ENCODE data around the gene KIAA1549. TPM values are rescaled to one million over a fixed set of nuclear protein-coding genes. Genes with fewer than 3 reads are reported as not detected.
A peak's percentile ranks its signal among the peaks of the same experiment; 100 is the strongest.

Gene KIAA1549
- total and polyA plus RNA-seq, 8 donors, result 0.15 to 7.8 (median 1.4) TPM

DNA sequence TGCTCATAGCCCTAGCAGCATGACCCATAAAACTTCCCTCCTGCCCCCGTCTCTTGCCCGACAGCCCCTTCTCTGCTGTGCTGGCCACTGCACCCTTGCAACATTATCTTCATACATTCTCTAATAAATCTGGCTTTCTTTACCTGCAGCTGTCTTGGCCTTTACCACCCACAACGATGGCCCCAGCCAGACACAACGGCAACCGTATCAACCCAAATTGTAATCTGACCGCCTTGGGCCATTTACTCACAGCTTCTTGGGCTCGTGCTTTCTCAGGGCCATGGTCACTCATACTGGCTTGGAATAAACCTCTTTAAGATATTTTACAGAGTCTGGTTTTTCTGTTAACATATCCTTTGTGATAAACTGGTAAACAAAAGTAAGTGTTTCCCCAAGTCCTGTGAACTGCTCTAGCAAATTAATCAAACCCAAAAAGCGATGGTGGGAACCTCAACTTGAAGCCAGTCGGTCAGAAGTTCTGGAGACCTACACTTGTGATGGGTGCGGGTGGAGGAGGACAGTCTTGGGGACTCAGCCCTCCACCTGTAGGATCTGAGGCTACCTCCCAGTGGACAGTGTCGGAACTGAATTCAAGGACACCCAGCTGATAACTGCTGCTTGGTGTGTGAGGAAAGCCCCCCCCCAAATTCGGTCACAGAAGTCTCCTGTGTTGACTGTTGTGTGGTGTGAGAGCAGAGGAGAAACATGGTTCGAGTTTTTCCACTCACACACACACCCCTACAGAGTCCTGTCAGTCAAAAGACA, 95.6 kb downstream of the KIAA1549 start:
- no peak overlapping the region for H3K4me3 ChIP-seq
- WGBS, 5 donors, result 88 to 91% (median 90%) methylated on average over 13 of the region's 13 CpGs
- intact Hi-C loops (cut with DNase I; ENCODE audit: low total_unique reads), result loop anchor here (10.0 kb wide), 1 partner anchor 99 kb away; the partner anchor contains the start of gene KIAA1549
- H3K27ac ChIP-seq, result no peak overlapping the region
- peaks cover 0 to 4% (median 0%) of the 10 kb centered on the region in 4 donors for H3K4me1 ChIP-seq
- peaks cover 0 to 8% (median 0%) of the 10 kb centered on the region in 4 donors for H3K36me3 ChIP-seq
- H3K9me3 ChIP-seq, result no peaks in the 10 kb centered on the region
- no peak for TF ChIP-seq EP300 (IDR thresholded peaks at IDR 0.05)
- TF ChIP-seq, protein P1, sequence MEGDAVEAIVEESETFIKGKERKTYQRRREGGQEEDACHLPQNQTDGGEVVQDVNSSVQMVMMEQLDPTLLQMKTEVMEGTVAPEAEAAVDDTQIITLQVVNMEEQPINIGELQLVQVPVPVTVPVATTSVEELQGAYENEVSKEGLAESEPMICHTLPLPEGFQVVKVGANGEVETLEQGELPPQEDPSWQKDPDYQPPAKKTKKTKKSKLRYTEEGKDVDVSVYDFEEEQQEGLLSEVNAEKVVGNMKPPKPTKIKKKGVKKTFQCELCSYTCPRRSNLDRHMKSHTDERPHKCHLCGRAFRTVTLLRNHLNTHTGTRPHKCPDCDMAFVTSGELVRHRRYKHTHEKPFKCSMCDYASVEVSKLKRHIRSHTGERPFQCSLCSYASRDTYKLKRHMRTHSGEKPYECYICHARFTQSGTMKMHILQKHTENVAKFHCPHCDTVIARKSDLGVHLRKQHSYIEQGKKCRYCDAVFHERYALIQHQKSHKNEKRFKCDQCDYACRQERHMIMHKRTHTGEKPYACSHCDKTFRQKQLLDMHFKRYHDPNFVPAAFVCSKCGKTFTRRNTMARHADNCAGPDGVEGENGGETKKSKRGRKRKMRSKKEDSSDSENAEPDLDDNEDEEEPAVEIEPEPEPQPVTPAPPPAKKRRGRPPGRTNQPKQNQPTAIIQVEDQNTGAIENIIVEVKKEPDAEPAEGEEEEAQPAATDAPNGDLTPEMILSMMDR (IDR thresholded peaks at IDR 0.05), result no peak
- TF ChIP-seq POLR2A (IDR thresholded peaks at IDR 0.05), result no peak
- no peak for TF ChIP-seq POLR2AphosphoS5 (IDR thresholded peaks at IDR 0.05)
- H3K27me3 ChIP-seq, result no peaks in the 10 kb centered on the region
- no peak for DNase-seq

DNA sequence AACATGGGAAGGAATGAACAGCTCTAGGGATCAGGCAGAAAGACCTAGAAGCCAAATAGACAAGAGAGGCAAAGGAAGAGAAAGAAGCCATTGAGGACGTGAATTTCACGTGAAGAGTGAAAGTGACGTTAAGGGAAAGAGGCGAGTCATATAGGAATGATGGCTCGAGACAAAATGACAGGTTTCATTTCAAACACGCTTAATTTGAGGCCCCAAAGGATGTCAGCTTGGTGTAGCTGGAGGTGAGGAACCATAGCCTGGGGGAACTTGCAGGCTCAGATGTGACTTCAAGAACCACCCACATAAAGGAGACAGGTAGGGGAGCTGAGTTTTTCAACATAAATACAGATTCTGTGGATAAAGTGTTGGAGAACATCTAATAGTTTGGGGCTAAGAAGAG, 98.9 kb downstream of the KIAA1549 start:
- H3K27me3 ChIP-seq, result no peaks in the 10 kb centered on the region
- H3K4me3 ChIP-seq, result no peak overlapping the region
- no peak for TF ChIP-seq EP300 (IDR thresholded peaks at IDR 0.05)
- TF ChIP-seq POLR2AphosphoS5 (IDR thresholded peaks at IDR 0.05), result no peak
- TF ChIP-seq, protein P1 (IDR thresholded peaks at IDR 0.05), result no peak
- no peak for TF ChIP-seq POLR2A (IDR thresholded peaks at IDR 0.05)
- intact Hi-C loops (cut with DNase I; ENCODE audit: low total_unique reads), result loop anchor here (10.0 kb wide), 1 partner anchor 103 kb away; the partner anchor contains the start of gene KIAA1549
- 70 to 92% (median 90%) methylated on average over 6 of the region's 6 CpGs for WGBS, 5 donors
- no peak for DNase-seq
- H3K4me1 ChIP-seq, result peaks cover 0 to 4% (median 0%) of the 10 kb centered on the region in 4 donors
- H3K27ac ChIP-seq, result no peak overlapping the region
- no peaks in the 10 kb centered on the region for H3K9me3 ChIP-seq
- peaks cover 0 to 26% (median 12%) of the 10 kb centered on the region in 4 donors for H3K36me3 ChIP-seq

DNA sequence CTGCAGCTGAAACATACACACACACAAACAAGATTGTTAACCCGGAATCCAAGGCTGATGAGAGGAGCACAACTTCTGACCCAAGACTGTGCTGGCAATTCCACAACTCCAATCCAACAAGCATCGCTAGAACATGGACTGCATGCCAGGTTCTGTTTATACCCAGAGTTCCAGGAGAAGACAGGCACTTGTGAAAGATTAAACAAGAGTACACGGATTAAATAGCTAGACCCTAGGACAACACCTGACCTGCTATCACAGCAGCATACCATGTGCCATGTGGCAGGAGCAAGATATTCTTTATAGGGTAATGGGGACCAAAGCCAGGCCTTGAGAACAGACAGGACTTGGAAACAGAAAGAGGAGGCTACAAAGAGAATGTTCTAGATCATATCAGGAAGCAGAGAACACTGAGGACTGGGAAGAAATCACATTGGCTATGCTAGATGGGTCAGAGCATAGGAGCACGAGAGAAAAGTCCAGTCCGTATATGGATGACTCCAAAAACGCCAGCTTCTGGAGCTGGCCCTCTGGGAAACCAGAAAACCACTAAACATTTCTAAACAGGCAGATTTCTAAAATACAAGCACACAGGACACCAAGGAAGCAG, 99.5 kb downstream of the KIAA1549 start:
- no peak overlapping the region for H3K27ac ChIP-seq
- DNase-seq, result no peak
- H3K36me3 ChIP-seq, result peaks cover 0 to 26% (median 12%) of the 10 kb centered on the region in 4 donors
- no peaks in the 10 kb centered on the region for H3K27me3 ChIP-seq
- H3K9me3 ChIP-seq, result no peaks in the 10 kb centered on the region
- TF ChIP-seq POLR2AphosphoS5 (IDR thresholded peaks at IDR 0.05) (no peak), POLR2A (IDR thresholded peaks at IDR 0.05) (no peak), EP300 (IDR thresholded peaks at IDR 0.05) (no peak)
- TF ChIP-seq, protein P1 (IDR thresholded peaks at IDR 0.05), result no peak
- H3K4me1 ChIP-seq, result peaks cover 0 to under 1% (median 0%) of the 10 kb centered on the region in 4 donors
- H3K4me3 ChIP-seq, result no peak overlapping the region
- intact Hi-C loops (cut with DNase I; ENCODE audit: low total_unique reads), result loop anchor here (10.0 kb wide), 1 partner anchor 103 kb away; the partner anchor contains the start of gene KIAA1549
- 64 to 82% (median 72%) methylated on average over 6 of the region's 6 CpGs for WGBS, 5 donors

DNA sequence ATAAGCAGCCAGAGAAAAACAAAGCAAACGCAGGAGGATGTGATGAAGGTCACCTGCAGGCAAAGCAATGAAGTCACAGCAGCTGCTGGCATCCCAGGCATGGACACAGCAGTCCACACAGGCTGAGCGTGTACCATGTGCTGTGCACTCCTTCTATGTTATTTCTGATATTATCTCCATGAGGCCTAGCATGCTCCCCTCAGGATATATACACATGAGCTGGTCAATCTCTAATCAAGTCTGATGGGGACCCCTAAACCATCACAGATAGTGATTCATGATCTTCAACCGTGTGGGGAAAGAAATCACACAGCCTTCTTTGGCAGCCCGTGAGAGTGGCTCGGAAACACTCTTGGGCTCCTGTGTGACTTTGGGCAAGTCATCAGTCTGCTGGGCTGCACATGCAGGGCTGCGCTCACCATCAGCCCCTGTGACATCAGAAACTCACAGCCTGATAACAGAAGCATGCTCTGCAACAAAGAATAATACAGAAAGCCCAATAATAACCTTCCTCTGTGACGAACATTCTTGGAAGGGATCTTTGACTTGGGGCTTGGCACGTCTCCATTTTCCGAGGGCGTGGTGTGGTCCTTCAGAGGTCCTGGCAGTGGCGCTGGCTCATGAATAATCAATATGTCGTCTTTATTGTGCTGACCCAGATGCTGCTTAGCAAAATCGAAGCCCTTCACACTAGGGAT, 100.2 kb downstream of the KIAA1549 start:
- DNase-seq, result peak in 1 of 2 donors; percentile 40
- intact Hi-C loops (cut with DNase I; ENCODE audit: low total_unique reads), result loop anchor here (10.0 kb wide), 1 partner anchor 104 kb away; the partner anchor contains the start of gene KIAA1549

More for the DNA sequence above, 100.2 kb downstream of the KIAA1549 start:
- H3K4me1 ChIP-seq, result no peaks in the 10 kb centered on the region
- TF ChIP-seq POLR2AphosphoS5 (IDR thresholded peaks at IDR 0.05) (no peak), POLR2A (IDR thresholded peaks at IDR 0.05) (no peak), EP300 (IDR thresholded peaks at IDR 0.05) (no peak)
- TF ChIP-seq, protein P1 (IDR thresholded peaks at IDR 0.05), result no peak
- 59 to 78% (median 65%) methylated on average over 9 to 13 of the region's 13 CpGs for WGBS, 5 donors
- no peak overlapping the region for H3K4me3 ChIP-seq
- no peaks in the 10 kb centered on the region for H3K9me3 ChIP-seq
- H3K27ac ChIP-seq, result no peak overlapping the region
- H3K36me3 ChIP-seq, result peaks cover 0 to 26% (median 12%) of the 10 kb centered on the region in 4 donors
- no peaks in the 10 kb centered on the region for H3K27me3 ChIP-seq

All from stomach (tissue), 9 donors.